SKM-1 treated with dmso at 0.1 percent for 144 hours (cell line): ENCODE data around the gene UBE2D4.
"Not testable (repeated sequence)": the region's sequence is repeated elsewhere in the genome, so short reads cannot be mapped to it uniquely, and the experiment has no call there.

ENCODE experiments used
- DNase-seq: peaks from one replicate; lab custom pipeline; 2025; ENCODE audit not compliant: unreplicated experiment; lab: John Stamatoyannopoulos, UW

The UBE2D4 gene

GRCh38 chr7:43960933-43961332, 34.7 kb downstream of the UBE2D4 start:
- no peak for DNase-seq

GRCh38 chr7:43966392-43966791, 40.2 kb downstream of the UBE2D4 start:
- not testable (repeated sequence) for DNase-seq

GRCh38 chr7:43968172-43969040, 42.2 kb downstream of the UBE2D4 start:
- not testable (repeated sequence) for DNase-seq

DNA sequence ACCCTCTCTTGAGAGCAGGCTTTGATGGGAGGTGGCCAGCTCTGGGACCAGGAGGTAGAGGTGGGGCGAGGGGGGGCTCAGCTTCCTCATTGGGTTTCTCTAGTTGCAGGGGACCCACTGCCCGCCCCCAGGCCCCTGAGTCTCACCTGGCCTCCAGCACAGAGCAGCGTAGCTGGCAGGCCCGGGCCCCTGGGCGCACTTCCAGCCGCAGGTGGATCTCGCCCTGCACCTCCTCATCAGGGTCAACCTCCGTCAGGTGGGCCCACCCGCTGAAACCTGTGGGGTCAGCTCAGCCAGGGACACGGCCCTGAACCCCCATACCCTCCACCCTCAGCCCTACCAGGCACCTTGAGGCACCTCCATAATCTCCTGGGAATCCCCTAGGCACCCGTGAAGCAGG, 43.4 kb downstream of the UBE2D4 start:
- DNase-seq = not testable (repeated sequence)

- DNase-seq = not testable (repeated sequence)
These were observed 44.5 kb downstream of the UBE2D4 start for GRCh38 chr7:43970698-43971097.

DNA sequence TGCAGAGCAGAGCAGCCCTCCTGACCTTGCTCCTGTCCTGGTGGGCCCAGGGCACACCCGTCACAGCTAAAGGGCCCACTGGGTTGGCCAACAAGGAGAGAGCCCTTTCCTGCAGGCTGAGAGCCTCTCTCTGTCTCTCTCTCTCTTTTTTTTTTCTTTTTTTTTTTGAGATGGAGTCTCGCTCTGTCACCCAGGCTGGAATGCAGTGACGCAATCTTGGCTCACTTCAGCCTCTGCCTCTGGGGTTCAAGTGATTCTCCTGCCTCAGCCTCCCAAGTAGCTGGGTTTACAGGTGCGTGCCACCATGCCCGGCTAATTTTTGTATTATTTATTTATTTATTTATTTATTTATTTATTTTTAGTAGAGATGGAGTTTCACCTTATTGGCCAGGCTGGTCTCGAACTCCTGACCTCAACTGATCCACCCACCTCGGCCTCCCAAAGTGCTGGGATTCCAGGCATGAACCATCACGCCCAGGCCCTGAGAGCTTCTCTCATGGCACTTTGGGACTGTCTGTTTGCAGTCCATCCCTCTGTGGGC, 47.9 kb downstream of the UBE2D4 start:
- not testable (repeated sequence) for DNase-seq

DNA sequence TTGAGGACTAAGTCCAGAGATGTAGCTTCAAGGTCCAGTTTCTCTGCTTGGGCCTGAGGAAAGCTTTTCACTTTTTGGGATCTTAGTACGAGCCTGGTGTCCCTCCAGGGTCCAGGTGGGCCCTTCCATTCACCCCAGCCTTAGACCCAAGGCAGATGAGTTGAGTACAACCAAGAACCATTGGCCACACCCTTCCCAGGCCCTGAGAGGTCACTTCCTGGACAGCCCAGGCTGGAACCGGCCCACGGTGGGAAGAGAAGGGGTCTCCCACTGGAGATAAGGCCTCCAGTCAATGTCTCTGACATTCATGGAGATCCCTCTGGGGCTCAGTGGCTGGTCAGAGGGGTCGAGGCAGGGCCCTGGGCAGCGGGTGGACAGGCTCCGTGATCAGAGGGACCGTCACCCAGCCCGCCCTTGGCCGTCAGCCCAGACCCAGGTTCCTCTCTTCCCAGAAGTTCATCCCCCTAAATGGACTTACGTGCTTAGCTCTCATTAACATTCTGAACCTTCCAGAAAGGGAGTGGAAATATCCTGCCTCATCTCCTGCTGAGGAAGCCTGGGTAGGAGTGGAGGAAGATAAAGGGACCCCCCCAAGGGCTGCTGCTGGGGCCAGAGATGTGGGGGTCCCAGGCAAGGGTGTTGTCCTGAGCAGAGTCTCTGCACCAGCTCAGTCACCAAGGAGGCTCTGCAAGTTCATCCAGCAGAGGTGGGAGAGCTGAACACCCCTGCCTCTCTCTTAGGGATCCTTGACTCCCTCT, 48.7 kb downstream of the UBE2D4 start:
- DNase-seq = not testable (repeated sequence)

DNA sequence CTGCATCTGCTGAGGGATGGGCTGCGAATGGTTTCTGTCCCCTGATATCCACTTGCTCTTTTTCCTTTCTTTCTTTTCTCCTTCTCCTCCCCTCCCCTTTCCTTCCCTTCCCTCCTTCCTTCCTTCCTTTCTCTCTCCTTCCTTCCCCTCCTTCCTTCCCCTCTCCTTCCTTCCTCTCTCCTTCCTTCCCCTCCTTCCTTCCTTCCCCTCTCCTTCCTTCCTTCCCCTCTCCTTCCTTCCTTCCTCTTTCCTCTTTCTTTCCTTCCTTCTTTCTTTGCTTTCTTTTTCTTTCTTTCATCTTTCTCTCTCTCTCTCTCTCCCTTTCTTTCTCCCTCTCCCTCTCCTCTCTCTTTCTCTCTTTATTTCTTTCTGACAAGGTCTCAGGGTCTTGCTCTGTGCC, 51.3 kb downstream of the UBE2D4 start:
- no peak for DNase-seq

DNA sequence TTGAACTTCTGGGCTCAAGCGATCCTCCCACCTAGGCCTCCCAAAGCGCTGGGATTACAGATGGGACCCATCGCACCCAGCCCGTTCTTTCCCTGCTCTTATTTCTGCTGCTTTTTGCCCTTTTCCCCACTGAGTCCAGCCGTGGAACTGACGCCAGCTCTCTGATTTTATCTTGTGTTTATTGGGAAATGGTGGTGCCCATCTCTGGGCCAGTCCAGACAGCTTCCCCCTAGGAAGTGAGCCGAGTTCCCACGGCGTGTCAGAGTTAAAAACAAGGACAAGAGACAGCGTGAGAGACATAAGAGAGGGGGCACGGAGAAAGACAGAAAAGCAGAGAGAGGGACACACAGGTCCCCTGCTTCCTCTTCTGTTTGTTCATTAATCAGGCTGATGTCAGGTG, 51.9 kb downstream of the UBE2D4 start:
- DNase-seq = not testable (repeated sequence)

- DNase-seq = not testable (repeated sequence)
These were observed 56.6 kb downstream of the UBE2D4 start for GRCh38 chr7:43982848-43983247.

GRCh38 chr7:43983736-43984135, 57.5 kb downstream of the UBE2D4 start:
- not testable (repeated sequence) for DNase-seq

- not testable (repeated sequence) for DNase-seq
These were observed 59.9 kb downstream of the UBE2D4 start for GRCh38 chr7:43985904-43986864.

DNA sequence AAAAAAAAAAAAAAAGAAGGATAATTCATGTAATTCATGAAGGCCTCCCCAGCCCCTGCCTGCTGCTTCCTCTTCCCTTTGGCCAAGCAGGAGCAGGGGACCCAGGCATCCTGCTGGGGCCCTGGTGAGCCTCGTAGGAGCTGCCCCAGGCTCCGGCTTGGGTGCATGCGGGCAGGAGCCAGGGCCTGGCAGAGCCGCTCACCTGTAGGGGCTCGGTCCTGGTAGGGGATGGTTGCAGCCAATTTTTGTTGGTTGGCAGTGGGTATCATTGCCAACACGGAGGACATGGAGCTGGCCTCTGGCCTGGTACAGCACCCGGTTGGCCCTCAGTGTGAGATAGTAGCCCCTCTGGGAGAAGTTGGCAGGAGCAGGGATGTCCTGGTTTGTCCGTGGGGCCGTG, 61.2 kb downstream of the UBE2D4 start:
- not testable (repeated sequence) for DNase-seq

DNA sequence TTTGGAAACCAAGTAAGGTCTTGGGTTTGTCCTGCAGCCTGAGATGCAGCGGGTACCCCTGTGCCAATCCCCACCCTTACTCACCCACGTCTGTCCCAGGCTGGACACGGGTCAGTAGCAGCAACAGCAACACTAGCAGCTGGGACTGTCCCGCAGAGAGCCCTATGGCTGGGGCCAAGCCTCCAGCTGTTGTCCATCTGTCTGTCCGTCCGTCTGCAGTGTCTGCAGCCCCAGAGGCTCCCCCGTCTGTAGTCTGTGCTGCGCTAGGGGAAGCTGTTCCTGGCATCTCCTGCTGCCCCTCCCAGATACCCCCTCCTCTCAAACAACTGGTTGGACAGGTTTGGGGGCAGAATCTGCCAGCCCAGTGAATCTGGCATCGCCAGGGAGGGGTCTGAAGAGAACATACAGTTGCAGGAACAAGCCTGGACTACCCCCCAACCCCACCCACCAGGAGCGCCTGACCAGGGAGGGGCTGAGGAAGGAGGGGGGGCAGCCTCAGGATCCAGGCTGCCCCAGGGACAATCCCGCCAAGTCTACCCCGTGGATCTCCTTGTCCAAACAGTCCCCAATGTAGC, 63.9 kb downstream of the UBE2D4 start:
- DNase-seq = not testable (repeated sequence)

DNA sequence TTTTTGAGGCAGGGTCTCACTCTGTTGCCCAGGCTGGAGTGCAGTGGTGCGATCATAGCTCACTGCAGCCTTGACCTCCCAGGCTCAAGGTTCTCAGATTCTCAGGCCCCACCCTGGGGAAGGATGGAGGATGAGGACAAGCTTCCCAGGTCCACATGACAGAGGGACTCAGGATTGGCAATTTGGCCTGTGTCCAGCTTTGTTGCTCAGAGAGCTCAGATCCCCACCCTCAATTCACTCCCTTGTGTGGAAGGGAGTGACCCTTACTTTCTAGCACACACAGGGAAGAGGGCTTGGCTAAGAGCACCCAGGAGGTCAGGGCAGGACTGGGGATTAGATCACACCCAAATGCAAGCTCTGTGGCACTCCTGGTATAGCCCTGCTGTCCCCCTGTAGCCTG, 64.6 kb downstream of the UBE2D4 start:
- not testable (repeated sequence) for DNase-seq

DNA sequence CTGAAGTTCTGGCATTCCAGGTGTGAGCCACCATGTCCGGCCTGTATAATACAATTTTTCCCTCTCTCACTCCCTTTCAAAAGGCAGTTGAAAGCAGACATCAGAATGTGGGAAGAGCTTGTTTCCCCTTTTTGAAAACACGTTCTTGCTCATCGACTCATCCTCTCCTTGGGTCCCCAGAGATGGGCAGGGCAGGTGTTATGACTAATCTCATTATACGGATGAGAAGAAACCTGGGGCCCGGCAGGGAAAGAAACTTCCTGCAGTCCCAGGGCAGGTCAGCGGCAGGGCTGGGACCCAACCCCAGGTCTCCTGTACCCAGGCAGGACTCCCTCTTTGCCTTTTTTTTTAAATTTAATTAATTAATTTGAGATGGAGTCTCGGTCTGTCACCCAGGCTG, 66.7 kb downstream of the UBE2D4 start:
- not testable (repeated sequence) for DNase-seq

DNA sequence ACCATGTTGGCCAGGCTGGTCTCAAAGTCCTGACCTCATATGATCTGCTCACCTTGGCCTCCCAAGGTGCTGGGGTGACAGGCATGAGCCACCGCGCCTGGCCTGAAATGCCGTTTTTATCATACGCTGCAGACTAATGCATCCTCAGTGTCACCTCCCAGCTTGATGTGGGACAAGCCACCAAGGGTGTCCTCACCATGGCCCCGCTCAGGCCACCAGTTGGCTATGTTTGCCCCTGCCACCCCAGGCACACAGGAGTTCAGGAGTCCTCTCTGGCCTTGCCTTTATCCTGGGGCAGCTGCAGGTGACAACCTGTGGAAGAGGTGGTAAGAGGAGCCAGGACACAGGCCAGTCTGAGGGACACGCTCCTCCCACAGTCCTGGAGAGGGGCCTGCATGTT, 68.4 kb downstream of the UBE2D4 start:
- not testable (repeated sequence) for DNase-seq

- DNase-seq = not testable (repeated sequence)
These were observed 71.3 kb downstream of the UBE2D4 start, which contains the start of gene SPDYE1 for GRCh38 chr7:43997532-43997931. SPDYE1 (plus strand) TSS chr7:43997897; CDS start chr7:43999950, 2,053 bp downstream.
